ENCODE measurements around the gene KRTAP9-4.
A peak's percentile ranks its signal among the peaks of the same experiment; 100 is the strongest.
"Not testable (repeated sequence)": the region's sequence is repeated elsewhere in the genome, so short reads cannot be mapped to it uniquely, and the experiment has no call there.

KRTAP9-4 gene, protein sequence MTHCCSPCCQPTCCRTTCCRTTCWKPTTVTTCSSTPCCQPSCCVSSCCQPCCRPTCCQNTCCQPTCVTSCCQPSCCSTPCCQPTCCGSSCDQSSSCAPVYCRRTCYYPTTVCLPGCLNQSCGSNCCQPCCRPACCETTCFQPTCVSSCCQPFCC

DNA sequence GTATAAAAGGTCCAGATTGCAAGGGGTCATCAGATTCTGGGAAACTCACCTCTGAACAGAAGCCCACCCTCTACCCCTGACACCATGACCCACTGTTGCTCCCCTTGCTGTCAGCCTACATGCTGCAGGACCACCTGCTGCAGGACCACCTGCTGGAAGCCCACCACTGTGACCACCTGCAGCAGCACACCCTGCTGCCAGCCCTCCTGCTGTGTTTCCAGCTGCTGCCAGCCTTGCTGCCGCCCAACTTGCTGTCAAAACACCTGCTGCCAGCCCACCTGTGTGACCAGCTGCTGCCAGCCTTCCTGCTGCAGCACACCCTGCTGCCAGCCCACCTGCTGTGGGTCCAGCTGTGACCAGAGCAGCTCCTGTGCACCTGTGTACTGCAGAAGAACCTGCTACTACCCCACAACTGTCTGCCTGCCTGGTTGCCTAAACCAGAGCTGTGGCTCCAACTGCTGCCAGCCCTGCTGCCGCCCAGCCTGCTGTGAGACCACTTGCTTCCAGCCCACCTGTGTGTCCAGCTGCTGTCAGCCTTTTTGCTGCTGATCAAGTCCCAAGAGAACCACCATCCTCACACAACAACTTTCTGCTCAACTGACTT lies at the start of gene KRTAP9-4:
Gene KRTAP9-4, plus strand, starts transcription at position 51 of the 604 bp plus-strand sequence. Its CDS starts 34 bp downstream, at position 85.
- DNase-seq, result not testable (repeated sequence)

DNA sequence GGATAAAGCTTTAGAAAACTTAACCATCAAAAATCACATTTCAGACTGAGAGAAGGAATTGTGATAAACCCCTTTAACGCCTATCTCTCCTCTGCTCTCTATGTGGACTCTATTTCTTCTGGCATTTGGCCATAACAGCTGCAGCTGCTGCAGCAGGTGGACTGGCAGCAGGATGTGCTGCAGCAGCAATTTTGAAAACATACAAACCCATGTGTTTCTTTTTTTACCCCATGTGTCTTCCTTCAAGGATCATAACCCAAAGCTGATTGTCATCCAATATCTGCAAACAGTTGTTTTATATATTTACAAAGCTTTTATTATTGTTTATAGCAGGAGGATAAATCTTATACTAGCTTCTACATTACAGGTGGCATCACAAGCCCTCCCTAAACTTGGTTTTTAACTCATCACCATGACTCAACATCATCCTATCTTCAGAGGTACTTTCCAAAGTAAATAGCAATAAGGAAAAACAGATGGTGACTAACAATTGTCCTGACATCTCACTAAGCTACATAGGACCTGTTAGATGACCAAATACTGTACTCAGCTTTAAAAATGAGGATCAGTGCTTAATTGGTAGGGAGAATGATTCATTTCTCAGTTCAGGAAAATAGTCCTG lies 37.5 kb upstream of the KRTAP9-4 start:
- peak; percentile 72 for DNase-seq

DNA sequence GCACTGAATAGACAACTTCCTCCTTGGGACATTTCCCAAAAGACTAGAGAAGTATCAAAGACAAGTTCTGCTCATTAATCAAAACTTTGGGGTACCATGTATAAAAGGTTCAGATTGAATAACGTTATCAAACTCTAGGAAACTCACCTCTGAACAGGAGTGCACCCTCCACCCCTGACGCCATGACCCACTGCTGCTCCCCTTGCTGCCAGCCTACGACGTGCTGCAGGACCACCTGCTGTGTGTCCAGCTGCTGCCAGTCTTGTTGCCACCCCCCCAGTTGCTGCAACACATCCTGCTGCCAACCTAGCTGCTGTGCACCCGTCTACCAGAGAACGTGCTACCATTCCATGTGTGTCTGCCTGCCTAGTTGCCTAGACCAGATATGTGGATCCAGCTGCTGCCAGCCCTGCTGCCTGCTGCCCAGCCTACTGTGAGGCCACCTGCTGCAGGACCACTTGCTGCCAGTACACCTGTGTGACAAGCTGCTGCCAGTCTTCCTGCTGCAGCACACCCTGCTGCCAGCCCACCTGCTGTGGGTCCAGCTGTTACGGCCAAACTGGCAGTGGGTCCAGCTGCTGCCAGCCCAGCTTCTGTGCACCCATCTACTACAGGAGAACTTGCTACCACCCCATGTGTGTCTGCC lies 36.8 kb upstream of the KRTAP9-4 start:
- peak; percentile 67 for DNase-seq

DNA sequence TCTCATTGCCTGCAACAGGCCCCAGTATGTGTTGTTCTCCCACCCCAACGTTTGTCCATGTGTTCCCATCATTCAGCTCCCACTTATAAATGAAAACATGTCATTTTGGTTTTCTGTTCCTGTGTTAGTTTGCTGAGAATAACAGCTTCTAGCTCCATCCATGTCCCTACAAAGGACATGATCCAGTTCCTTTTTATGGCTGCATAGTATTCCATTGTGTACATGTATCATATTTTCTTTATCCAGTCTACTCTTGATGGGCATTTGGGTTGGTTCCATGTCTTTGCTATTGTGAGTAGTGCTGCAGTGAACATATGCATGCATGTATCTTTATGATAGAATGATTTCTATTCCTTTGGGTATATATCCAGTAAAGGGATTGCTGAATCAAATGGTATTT lies 33.8 kb upstream of the KRTAP9-4 start:
- DNase-seq, result no peak

DNA sequence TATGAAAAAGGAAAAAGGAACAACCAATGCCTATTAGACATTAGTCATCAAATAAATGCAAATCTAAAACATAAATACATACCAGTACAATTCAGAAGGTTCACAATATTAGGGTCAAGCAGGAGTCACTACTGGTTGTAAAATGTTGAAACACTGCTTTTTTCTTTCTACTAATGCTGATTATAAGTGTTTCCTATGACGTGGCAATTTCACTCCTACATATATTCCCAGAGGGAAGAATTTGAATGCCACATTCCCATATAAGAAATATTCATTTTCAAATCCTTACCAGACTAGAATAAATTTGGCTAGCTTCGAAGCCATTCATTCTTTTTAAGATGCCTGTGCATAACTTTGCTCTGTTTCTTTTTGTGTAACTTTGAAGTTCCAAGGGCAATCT lies 25.7 kb upstream of the KRTAP9-4 start:
- DNase-seq, result no peak

- DNase-seq, result no peak
These were observed 23.4 kb upstream of the KRTAP9-4 start for GRCh38 chr17:41226051-41226450.

DNA sequence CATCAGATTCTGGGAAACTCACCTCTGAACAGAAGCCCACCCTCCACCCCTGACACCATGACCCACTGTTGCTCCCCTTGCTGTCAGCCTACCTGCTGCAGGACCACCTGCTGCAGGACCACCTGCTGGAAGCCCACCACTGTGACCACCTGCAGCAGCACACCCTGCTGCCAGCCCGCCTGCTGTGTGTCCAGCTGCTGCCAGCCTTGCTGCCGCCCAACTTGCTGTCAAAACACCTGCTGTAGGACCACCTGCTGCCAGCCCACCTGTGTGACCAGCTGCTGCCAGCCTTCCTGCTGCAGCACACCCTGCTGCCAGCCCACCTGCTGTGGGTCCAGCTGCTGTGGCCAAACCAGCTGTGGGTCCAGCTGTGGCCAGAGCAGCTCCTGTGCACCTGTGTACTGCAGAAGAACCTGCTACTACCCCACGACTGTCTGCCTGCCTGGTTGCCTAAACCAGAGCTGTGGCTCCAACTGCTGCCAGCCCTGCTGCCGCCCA lies 22.8 kb upstream of the KRTAP9-4 start, which contains the start of gene KRTAP9-2:
Gene KRTAP9-2, plus strand, starts transcription at position 51 of the 498 bp plus-strand sequence. Its CDS starts 7 bp downstream, at position 58.
- DNase-seq, result not testable (repeated sequence)

GRCh38 chr17:41230094-41230493 lies 19.4 kb upstream of the KRTAP9-4 start:
- DNase-seq, result no peak

- DNase-seq, result no peak
These were observed 17.8 kb upstream of the KRTAP9-4 start for GRCh38 chr17:41231731-41232130.

- DNase-seq, result peak; percentile 36
These were observed 16.9 kb upstream of the KRTAP9-4 start, which contains the start of gene KRTAP9-3 for GRCh38 chr17:41232399-41233105. Gene KRTAP9-3 (plus strand): TSS chr17:41232449. CDS start chr17:41232502, 53 bp downstream.

DNA sequence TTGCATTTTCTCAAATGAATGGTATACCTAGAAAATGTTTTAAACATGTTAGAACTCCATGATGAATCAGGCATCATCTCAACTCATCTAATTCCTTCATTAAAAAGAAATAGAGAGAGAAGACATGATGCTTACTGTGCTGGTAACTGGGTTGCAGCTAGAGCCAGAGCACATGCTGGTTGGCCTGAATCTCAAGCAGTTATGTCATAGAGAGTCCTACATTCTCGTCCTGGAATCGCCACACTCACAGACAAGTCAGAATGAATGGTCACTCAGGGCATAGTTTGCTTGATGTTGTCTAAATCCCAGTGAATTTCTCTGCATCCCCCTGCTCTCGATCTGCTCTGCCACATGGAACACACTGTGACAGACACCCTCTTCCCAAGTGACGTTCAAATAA lies 12.4 kb upstream of the KRTAP9-4 start:
- not testable (repeated sequence) for DNase-seq

GRCh38 chr17:41237949-41238437 lies 11.5 kb upstream of the KRTAP9-4 start, which contains the start of gene KRTAP9-8:
Gene KRTAP9-8 (plus strand): TSS chr17:41237999. CDS start chr17:41238052, 53 bp downstream.
- not testable (repeated sequence) for DNase-seq

- not testable (repeated sequence) for DNase-seq
These were observed 2.3 kb upstream of the KRTAP9-4 start for GRCh38 chr17:41246995-41247787.

DNA sequence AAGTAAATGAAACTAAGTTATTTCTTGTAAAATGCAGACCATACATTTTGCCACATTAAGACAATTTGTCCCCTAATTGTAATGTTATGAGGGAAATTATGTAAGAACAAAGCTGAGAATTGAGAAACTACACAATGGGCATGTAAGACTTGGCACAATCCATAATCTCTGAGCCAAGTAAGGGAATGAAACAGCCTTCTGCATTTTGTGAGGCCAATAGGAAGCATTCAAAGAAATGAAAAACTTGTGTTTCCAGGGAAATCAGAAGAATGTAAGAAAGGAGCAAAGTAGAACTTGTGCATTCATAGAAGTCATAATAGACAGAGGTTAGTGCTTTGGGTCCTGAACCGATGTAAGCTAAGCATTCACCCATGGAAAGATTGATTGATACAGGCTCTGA lies 1.8 kb downstream of the KRTAP9-4 start:
- no peak for DNase-seq

- no peak for DNase-seq
These were observed 5.4 kb downstream of the KRTAP9-4 start for GRCh38 chr17:41254861-41255260.

DNA sequence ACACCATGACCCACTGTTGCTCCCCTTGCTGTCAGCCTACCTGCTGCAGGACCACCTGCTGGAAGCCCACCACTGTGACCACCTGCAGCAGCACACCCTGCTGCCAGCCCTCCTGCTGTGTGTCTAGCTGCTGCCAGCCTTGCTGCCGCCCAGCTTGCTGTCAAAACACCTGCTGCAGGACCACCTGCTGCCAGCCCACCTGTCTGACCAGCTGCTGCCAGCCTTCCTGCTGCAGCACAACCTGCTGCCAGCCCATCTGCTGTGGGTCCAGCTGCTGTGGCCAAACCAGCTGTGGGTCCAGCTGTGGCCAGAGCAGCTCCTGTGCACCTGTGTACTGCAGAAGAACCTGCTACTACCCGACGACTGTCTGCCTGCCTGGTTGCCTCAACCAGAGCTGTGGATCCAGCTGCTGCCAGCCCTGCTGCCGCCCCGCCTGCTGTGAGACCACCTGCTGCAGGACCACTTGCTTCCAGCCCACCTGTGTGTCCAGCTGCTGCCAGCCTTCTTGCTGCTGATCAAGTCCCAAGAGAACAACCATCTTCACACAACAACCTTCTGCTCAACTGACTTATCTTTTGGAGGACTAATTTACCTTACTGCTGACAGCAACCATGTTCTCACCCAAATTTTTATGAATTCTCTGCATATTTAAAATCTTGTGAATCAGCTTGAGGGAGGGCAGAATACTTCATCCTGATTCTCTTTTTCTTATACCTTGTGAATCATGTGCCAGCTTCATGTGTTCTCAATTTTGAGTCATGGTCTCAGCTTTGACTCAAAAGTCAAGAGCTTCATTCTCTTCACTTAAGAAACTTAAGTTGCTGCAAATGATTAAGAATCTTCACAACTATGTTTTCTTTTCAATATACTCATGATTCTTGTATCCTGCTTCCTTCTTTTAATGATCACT lies 6.1 kb downstream of the KRTAP9-4 start, which contains the start of gene KRTAP9-9:
Gene KRTAP9-9, plus strand, starts transcription at position 4 of the 910 bp plus-strand sequence.
- not testable (repeated sequence) for DNase-seq

DNA sequence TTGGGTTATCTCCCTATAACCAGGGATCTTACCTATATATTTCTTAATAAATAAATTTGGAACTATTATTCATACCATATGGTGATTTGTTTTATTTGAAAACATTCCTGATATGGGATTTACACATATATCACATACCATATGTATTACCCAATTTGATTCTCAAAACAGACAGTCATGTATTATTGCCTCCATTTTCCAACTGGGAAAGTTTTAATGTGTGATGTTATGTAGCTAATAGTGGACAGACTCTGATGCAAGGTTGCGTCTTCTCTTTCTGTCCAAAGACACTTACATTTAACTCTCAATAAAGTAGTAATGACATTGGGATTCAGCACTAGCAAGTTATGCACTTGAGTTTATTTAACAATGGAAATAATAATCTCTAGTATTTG lies 6.8 kb downstream of the KRTAP9-4 start:
- DNase-seq, result no peak

DNA sequence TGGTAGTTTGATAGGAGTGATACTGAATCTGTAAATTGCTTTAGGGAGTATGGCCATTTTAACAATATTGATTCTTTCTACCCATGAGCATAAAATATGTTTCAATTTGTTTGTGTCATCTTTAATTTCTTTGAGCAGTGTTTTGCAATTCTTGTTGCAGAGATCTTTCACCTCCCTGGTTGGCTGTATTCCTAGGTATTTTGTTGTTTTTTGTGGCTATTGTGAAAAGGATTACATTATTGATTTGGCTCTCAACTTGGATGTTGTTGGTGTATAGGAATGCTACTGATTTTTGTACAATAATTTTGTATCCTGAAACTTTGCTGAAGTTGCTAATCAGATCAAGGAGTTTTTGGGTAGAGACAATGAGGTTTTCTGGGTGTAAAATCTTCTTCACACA lies 8.9 kb downstream of the KRTAP9-4 start:
- DNase-seq, result no peak

GRCh38 chr17:41263212-41263611 lies 13.7 kb downstream of the KRTAP9-4 start:
- DNase-seq, result no peak

- no peak for DNase-seq
These were observed 15.1 kb downstream of the KRTAP9-4 start for GRCh38 chr17:41264599-41264998.
